ENCODE data around the gene MYH9.

The MYH9 gene

DNA sequence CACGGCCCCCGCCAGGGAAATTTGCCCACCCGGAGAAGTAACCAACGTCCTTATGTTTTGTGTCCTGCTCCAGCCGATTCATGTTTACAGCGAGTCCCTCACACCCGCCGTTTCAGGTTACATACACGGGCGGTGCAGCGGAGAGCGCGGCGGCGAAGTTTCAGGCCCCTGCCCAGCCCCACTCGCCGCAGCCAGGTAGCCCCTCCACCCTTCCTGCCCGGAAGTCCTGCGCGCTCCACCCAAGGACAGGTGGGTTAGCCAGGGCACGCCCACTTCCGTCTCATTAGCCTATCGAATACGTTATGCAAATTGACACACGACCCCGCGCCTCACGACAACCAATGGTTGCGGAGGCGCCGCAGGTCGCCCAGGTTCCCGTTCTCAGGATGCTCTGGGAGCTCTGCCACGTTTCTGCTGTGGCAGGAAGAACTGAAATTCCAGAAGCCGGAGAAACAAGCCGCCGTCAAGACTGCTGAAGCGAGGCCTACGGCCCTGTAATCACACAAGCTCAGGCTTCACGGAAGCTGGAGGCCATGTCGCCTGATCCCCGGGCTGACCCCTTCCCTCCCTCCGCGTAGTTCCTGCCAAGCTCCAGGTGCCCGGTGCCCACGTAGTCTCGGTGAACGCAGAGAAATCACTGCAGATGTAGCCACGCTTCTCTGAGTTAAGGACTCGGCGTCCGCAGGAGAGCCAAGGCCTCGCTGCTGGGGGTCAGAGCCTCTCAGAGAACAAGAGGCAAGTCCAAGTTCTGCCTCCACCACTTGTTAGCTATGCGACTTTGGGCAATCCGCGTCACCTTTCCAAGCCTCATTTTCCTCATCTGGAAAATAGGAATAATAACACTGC is 22.4 kb upstream of the MYH9 start:
- no peaks in the 10 kb centered on the region for H3K36me3 ChIP-seq (ENCODE audit: control insufficient read depth in 2 of 2, insufficient read depth in 1 of 2, low read length in 2 of 2)
- ChIA-PET POLR2A (interaction anchor here (0.8 to 2.4 kb wide), 19 partner anchors 9 to 119 kb away, joined by 3 to 28 read pairs (median 5); partner anchors contain the start of genes EIF3D, MYH9 and TXN2), CTCF (interaction anchor here (0.5 to 1.6 kb wide), 7 partner anchors 11 to 1248 kb away, joined by 3 to 5 read pairs (median 4); partner anchors contain the start of gene PDXP)
- H3K4me3 ChIP-seq (ENCODE audit: low read depth, low read length): peak overlapping the region; percentile 42
- H3K4me1 ChIP-seq (ENCODE audit: control insufficient read depth, insufficient read depth, low read length): peaks cover 5% of the 10 kb centered on the region; the same call in 1 of the 2 replicates
- no peaks in the 10 kb centered on the region for H3K9me3 ChIP-seq (ENCODE audit: control insufficient read depth, insufficient read depth, low read depth, low read length)
- H3K27ac ChIP-seq (ENCODE audit: extremely low read depth, low read depth, low read length): peak overlapping the region; percentile 78
- TF ChIP-seq, protein P1, sequence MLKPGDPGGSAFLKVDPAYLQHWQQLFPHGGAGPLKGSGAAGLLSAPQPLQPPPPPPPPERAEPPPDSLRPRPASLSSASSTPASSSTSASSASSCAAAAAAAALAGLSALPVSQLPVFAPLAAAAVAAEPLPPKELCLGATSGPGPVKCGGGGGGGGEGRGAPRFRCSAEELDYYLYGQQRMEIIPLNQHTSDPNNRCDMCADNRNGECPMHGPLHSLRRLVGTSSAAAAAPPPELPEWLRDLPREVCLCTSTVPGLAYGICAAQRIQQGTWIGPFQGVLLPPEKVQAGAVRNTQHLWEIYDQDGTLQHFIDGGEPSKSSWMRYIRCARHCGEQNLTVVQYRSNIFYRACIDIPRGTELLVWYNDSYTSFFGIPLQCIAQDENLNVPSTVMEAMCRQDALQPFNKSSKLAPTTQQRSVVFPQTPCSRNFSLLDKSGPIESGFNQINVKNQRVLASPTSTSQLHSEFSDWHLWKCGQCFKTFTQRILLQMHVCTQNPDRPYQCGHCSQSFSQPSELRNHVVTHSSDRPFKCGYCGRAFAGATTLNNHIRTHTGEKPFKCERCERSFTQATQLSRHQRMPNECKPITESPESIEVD (tag by site-specific recombination; IDR thresholded peaks at IDR 0.05): no peak
- peak; percentile 89 for TF ChIP-seq IKZF3 (tag by site-specific recombination; IDR thresholded peaks at IDR 0.05)
- TF ChIP-seq ZNF155 (tag by site-specific recombination; IDR thresholded peaks at IDR 0.05): no peak
- TF ChIP-seq SCRT2 (tag by site-specific recombination; IDR thresholded peaks at IDR 0.05): peak; percentile 57
- no peak for TF ChIP-seq ZBTB48 (tag by site-specific recombination; IDR thresholded peaks at IDR 0.05)
- TF ChIP-seq, protein P2, sequence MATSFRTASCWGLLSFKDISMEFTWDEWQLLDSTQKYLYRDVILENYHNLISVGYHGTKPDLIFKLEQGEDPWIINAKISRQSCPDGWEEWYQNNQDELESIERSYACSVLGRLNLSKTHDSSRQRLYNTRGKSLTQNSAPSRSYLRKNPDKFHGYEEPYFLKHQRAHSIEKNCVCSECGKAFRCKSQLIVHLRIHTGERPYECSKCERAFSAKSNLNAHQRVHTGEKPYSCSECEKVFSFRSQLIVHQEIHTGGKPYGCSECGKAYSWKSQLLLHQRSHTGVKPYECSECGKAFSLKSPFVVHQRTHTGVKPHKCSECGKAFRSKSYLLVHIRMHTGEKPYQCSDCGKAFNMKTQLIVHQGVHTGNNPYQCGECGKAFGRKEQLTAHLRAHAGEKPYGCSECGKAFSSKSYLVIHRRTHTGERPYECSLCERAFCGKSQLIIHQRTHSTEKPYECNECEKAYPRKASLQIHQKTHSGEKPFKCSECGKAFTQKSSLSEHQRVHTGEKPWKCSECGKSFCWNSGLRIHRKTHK (tag by site-specific recombination; IDR thresholded peaks at IDR 0.05): no peak
- no peak for TF ChIP-seq ZNF664 (tag by site-specific recombination; IDR thresholded peaks at IDR 0.05)
- TF ChIP-seq HOXA7 (CRISPR knock-in tag; IDR thresholded peaks at IDR 0.05; ENCODE audit: borderline replicate concordance): no peak
- peak; percentile 51; the same call in 1 of the 2 replicates for TF ChIP-seq OSR2 (tag by site-specific recombination; IDR thresholded peaks at IDR 0.05)
- no peak for TF ChIP-seq ZNF558 (tag by site-specific recombination; IDR thresholded peaks at IDR 0.05)
- no peak for TF ChIP-seq ZNF112 (tag by site-specific recombination; IDR thresholded peaks at IDR 0.05)
- TF ChIP-seq ZNF132 (tag by site-specific recombination; IDR thresholded peaks at IDR 0.05; ENCODE audit: borderline replicate concordance): no peak
- TF ChIP-seq ZNF768 (tag by site-specific recombination; IDR thresholded peaks at IDR 0.05): no peak
- peak; percentile 35; the same call in 1 of the 2 replicates for TF ChIP-seq ZNF629 (tag by site-specific recombination; IDR thresholded peaks at IDR 0.05)
- TF ChIP-seq FEZF1 (tag by site-specific recombination; IDR thresholded peaks at IDR 0.05): no peak
- 0 out of 2 replicates have a peak, but pooled peaks have one; percentile 11 for TF ChIP-seq ZNF394 (tag by site-specific recombination; IDR thresholded peaks at IDR 0.05; ENCODE audit: borderline replicate concordance)
- peak; percentile 21; the same call in 1 of the 2 replicates for TF ChIP-seq KLF7 (tag by site-specific recombination; IDR thresholded peaks at IDR 0.05; ENCODE audit: borderline replicate concordance)
- no peak for TF ChIP-seq ZNF610 (tag by site-specific recombination; IDR thresholded peaks at IDR 0.05; ENCODE audit: borderline replicate concordance)
- no peak for TF ChIP-seq ZNF544 (tag by site-specific recombination; IDR thresholded peaks at IDR 0.05)
- no peak for TF ChIP-seq ZNF324 (tag by site-specific recombination; IDR thresholded peaks at IDR 0.05)
- TF ChIP-seq ZNF416 (tag by site-specific recombination; IDR thresholded peaks at IDR 0.05): no peak
- no peak for TF ChIP-seq ZNF521 (tag by site-specific recombination; IDR thresholded peaks at IDR 0.05)
- no peak for TF ChIP-seq ZNF555 (tag by site-specific recombination; conservative IDR thresholded peaks at IDR 0.05)
- TF ChIP-seq, protein P3, sequence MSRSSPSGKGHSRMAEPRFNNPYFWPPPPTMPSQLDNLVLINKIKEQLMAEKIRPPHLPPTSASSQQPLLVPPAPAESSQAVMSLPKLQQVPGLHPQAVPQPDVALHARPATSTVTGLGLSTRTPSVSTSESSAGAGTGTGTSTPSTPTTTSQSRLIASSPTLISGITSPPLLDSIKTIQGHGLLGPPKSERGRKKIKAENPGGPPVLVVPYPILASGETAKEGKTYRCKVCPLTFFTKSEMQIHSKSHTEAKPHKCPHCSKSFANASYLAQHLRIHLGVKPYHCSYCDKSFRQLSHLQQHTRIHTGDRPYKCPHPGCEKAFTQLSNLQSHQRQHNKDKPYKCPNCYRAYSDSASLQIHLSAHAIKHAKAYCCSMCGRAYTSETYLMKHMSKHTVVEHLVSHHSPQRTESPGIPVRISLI (tag by site-specific recombination; IDR thresholded peaks at IDR 0.05): no peak
- peak; percentile 67 for TF ChIP-seq ZNF335 (tag by site-specific recombination; conservative IDR thresholded peaks at IDR 0.05)
- TF ChIP-seq ZNF239 (tag by site-specific recombination; IDR thresholded peaks at IDR 0.05): no peak
- no peak for TF ChIP-seq ZNF670 (tag by site-specific recombination; IDR thresholded peaks at IDR 0.05; ENCODE audit: low read depth)
- TF ChIP-seq, protein P4, sequence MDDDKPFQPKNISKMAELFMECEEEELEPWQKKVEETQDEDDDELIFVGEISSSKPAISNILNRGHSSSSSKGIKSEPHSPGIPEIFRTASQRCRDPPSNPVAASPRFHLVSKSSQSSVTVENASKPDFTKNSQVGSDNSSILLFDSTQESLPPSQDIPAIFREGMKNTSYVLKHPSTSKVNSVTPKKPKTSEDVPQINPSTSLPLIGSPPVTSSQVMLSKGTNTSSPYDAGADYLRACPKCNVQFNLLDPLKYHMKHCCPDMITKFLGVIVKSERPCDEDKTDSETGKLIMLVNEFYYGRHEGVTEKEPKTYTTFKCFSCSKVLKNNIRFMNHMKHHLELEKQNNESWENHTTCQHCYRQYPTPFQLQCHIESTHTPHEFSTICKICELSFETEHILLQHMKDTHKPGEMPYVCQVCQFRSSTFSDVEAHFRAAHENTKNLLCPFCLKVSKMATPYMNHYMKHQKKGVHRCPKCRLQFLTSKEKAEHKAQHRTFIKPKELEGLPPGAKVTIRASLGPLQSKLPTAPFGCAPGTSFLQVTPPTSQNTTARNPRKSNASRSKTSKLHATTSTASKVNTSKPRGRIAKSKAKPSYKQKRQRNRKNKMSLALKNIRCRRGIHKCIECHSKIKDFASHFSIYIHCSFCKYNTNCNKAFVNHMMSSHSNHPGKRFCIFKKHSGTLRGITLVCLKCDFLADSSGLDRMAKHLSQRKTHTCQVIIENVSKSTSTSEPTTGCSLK (tag by site-specific recombination; IDR thresholded peaks at IDR 0.05): no peak
- TF ChIP-seq ZNF10 (tag by site-specific recombination; IDR thresholded peaks at IDR 0.05): no peak
- TF ChIP-seq ZNF549 (tag by site-specific recombination; IDR thresholded peaks at IDR 0.05): no peak
- no peak for TF ChIP-seq ZNF677 (tag by site-specific recombination; IDR thresholded peaks at IDR 0.05)

Measured in HEK293 (cell line).